Kidney capillary endothelial cell (primary cell): ENCODE measurements around the gene PDE6A.
A peak's percentile ranks its signal among the peaks of the same experiment; 100 is the strongest.
"Not testable (repeated sequence)": the region's sequence is repeated elsewhere in the genome, so short reads cannot be mapped to it uniquely, and the experiment has no call there.

Source experiments
- DNase-seq: peaks from one replicate; pipeline ENCODE4 v3.0.0-alpha.2; 2018; ENCODE audit warnings: low spot score

PDE6A gene

GRCh38 chr5:149953436-149954121 is 9.0 kb upstream of the PDE6A start:
- DNase-seq: no peak

- no peak for DNase-seq
These were observed 6.7 kb upstream of the PDE6A start for GRCh38 chr5:149951138-149951749.

GRCh38 chr5:149948993-149949392 is 4.4 kb upstream of the PDE6A start:
- DNase-seq: no peak

GRCh38 chr5:149946118-149946517 is 1.5 kb upstream of the PDE6A start:
- no peak for DNase-seq

- not testable (repeated sequence) for DNase-seq
These were observed 1.2 kb downstream of the PDE6A start for GRCh38 chr5:149943177-149943949.

GRCh38 chr5:149942741-149943169 is 1.8 kb downstream of the PDE6A start:
- DNase-seq: not testable (repeated sequence)

GRCh38 chr5:149942199-149942598 is 2.4 kb downstream of the PDE6A start:
- no peak for DNase-seq

- DNase-seq: no peak
These were observed 2.8 kb downstream of the PDE6A start for GRCh38 chr5:149941795-149942194.

- no peak for DNase-seq
These were observed 3.5 kb downstream of the PDE6A start for GRCh38 chr5:149940941-149941644.

- DNase-seq: no peak
These were observed 4.5 kb downstream of the PDE6A start for GRCh38 chr5:149940077-149940574.

- DNase-seq: no peak
These were observed 5.0 kb downstream of the PDE6A start for GRCh38 chr5:149939546-149939945.

- peak; percentile 72 for DNase-seq
These were observed 5.7 kb downstream of the PDE6A start for GRCh38 chr5:149938791-149939358.

- DNase-seq: peak; percentile 61
These were observed 6.3 kb downstream of the PDE6A start for GRCh38 chr5:149938279-149938678.

- DNase-seq: peak; percentile 34
These were observed 7.0 kb downstream of the PDE6A start for GRCh38 chr5:149937610-149938009.

- DNase-seq: no peak
These were observed 7.9 kb downstream of the PDE6A start for GRCh38 chr5:149936700-149937091.

- DNase-seq: no peak
These were observed 8.4 kb downstream of the PDE6A start for GRCh38 chr5:149936044-149936699.

GRCh38 chr5:149935431-149935901 is 9.1 kb downstream of the PDE6A start:
- DNase-seq: no peak

GRCh38 chr5:149932445-149933350 is 11.9 kb downstream of the PDE6A start:
- DNase-seq: no peak

- no peak for DNase-seq
These were observed 12.6 kb downstream of the PDE6A start for GRCh38 chr5:149931992-149932436.
